ENCODE results near the gene CDH4. TPM values are rescaled to one million over a fixed set of nuclear protein-coding genes. Genes with fewer than 3 reads are reported as not detected.

The CDH4 gene
- total RNA-seq, 1 experiment from 2014 or later: not detected

- Histone ChIP-seq H3K27ac (ENCODE audit: low read length) (no peak overlapping the region), H3K36me3 (ENCODE audit: control insufficient read depth, insufficient read depth, low read length) (no peaks in the 10 kb centered on the region), H3K4me3 (ENCODE audit: low read depth in 2 of 2, low read length in 2 of 2) (no peak overlapping the region), H3K9me3 (ENCODE audit: control insufficient read depth, insufficient read depth, low read depth, low read length) (no peaks in the 10 kb centered on the region), H3K27me3 (ENCODE audit: control insufficient read depth, insufficient read depth, low read length) (peaks cover 4% of the 10 kb centered on the region; the same call in 1 of the 2 replicates), H3K4me1 (ENCODE audit: control insufficient read depth, insufficient read depth, low read length) (no peaks in the 10 kb centered on the region)
- no peak for DNase-seq (ENCODE audit: low read depth, low spot score)
- ChIA-PET POLR2A (no interaction called here), CTCF (interaction anchor here (1.0 to 1.1 kb wide), 3 partner anchors 12 to 1838 kb away, joined by 3 to 4 read pairs (median 3); no protein-coding TSS in a partner anchor)
- BruUV-seq (replicated peaks): no TSS peak
- in situ Hi-C loops (cut with HindIII; ENCODE audit: low pct_unique_long_range_greater_than_20kb, low sequenced_read_pairs) (no loop called here), intact Hi-C loops (cut with micrococcal nuclease; ENCODE audit: unreplicated experiment) (loop anchor here (10.0 kb wide), 1 partner anchor 631 kb away; no protein-coding TSS in a partner anchor)
- TF ChIP-seq POLR2AphosphoS5 (IDR thresholded peaks at IDR 0.05; ENCODE audit: low read depth, low read length) (no peak), SIN3A (IDR thresholded peaks at IDR 0.05; ENCODE audit: borderline replicate concordance, insufficient read depth, low read depth, low read length) (no peak), TCF7L2 (IDR thresholded peaks at IDR 0.05; ENCODE audit: low read depth, low read length) (no peak), CTCF (IDR thresholded peaks at IDR 0.05) (no peak), REST (IDR thresholded peaks at IDR 0.05; ENCODE audit: insufficient read depth in 1 of 2, low read depth in 2 of 2, low read length in 1 of 2) (no peak)
- no peak for ATAC-seq
Observed at GRCh38 chr20:61895686-61896057, 643.6 kb downstream of the CDH4 start.

- Histone ChIP-seq H3K9me3 (ENCODE audit: control insufficient read depth, insufficient read depth, low read depth, low read length) (no peaks in the 10 kb centered on the region), H3K27ac (ENCODE audit: low read length) (no peak overlapping the region), H3K4me3 (ENCODE audit: low read depth in 2 of 2, low read length in 2 of 2) (no peak overlapping the region), H3K4me1 (ENCODE audit: control insufficient read depth, insufficient read depth, low read length) (peaks cover under 1% of the 10 kb centered on the region; the same call in 1 of the 2 replicates), H3K27me3 (ENCODE audit: control insufficient read depth, insufficient read depth, low read length) (peaks cover 4% of the 10 kb centered on the region; the same call in 1 of the 2 replicates), H3K36me3 (ENCODE audit: control insufficient read depth, insufficient read depth, low read length) (no peaks in the 10 kb centered on the region)
- DNase-seq (ENCODE audit: low read depth, low spot score) (peak; percentile 12), ATAC-seq (peak; percentile 89)
- POLR2A ChIA-PET: no interaction called here
- intact Hi-C loops (cut with micrococcal nuclease; ENCODE audit: unreplicated experiment) (loop anchor here (10.0 kb wide), 1 partner anchor 632 kb away; no protein-coding TSS in a partner anchor), in situ Hi-C loops (cut with HindIII; ENCODE audit: low pct_unique_long_range_greater_than_20kb, low sequenced_read_pairs) (no loop called here)
- no TSS peak for BruUV-seq (replicated peaks)
- TF ChIP-seq SIN3A (IDR thresholded peaks at IDR 0.05; ENCODE audit: borderline replicate concordance, insufficient read depth, low read depth, low read length): no peak
- TF ChIP-seq TCF7L2 (IDR thresholded peaks at IDR 0.05; ENCODE audit: low read depth, low read length): no peak
- TF ChIP-seq REST (IDR thresholded peaks at IDR 0.05; ENCODE audit: insufficient read depth in 1 of 2, low read depth in 2 of 2, low read length in 1 of 2): no peak
- TF ChIP-seq CTCF (IDR thresholded peaks at IDR 0.05): peak; percentile 95
- no peak for TF ChIP-seq POLR2AphosphoS5 (IDR thresholded peaks at IDR 0.05; ENCODE audit: low read depth, low read length)
- CTCF ChIA-PET: interaction anchor here (0.5 to 1.1 kb wide), 5 partner anchors 12 to 1839 kb away, joined by 3 to 6 read pairs (median 3); no protein-coding TSS in a partner anchor
Observed at GRCh38 chr20:61896058-61896961, 644.2 kb downstream of the CDH4 start.
